ENCODE data around the gene HECW1. TPM values are rescaled to one million over a fixed set of nuclear protein-coding genes. Genes with fewer than 3 reads are reported as not detected.

Gene HECW1
- total RNA-seq, 2 donors from 2014 or later, result 0.24 TPM; not detected in 1

- intact Hi-C loops (cut with DNase I), result no loop called here
Measured at GRCh38 chr7:43379210-43379609, 266.8 kb downstream of the HECW1 start.

GRCh38 chr7:43384616-43385308, 272.3 kb downstream of the HECW1 start:
- intact Hi-C loops (cut with DNase I), result no loop called here
- no peak for DNase-seq (ENCODE audit: low spot score)

More at GRCh38 chr7:43379210-43379609, 266.8 kb downstream of the HECW1 start:
- DNase-seq (ENCODE audit: low spot score), result no peak

GRCh38 chr7:43385309-43385680, 272.8 kb downstream of the HECW1 start:
- intact Hi-C loops (cut with DNase I), result no loop called here
- no peak for DNase-seq (ENCODE audit: low spot score)

- no peak for DNase-seq (ENCODE audit: low spot score)
- intact Hi-C loops (cut with DNase I), result no loop called here
Measured at GRCh38 chr7:43385856-43386255, 273.4 kb downstream of the HECW1 start.

- intact Hi-C loops (cut with DNase I), result no loop called here
- no peak for DNase-seq (ENCODE audit: low spot score)
Measured at GRCh38 chr7:43387932-43388331, 275.5 kb downstream of the HECW1 start.

GRCh38 chr7:43390576-43390975, 278.1 kb downstream of the HECW1 start:
- intact Hi-C loops (cut with DNase I), result no loop called here
- no peak for DNase-seq (ENCODE audit: low spot score)

- no peak for DNase-seq (ENCODE audit: low spot score)
- intact Hi-C loops (cut with DNase I), result no loop called here
Measured at GRCh38 chr7:43391518-43391917, 279.1 kb downstream of the HECW1 start.

GRCh38 chr7:43392638-43393330, 280.3 kb downstream of the HECW1 start:
- no peak for DNase-seq (ENCODE audit: low spot score)
- intact Hi-C loops (cut with DNase I), result no loop called here

- intact Hi-C loops (cut with DNase I), result no loop called here
- no peak for DNase-seq (ENCODE audit: low spot score)
Measured at GRCh38 chr7:43394441-43395130, 282.1 kb downstream of the HECW1 start.

GRCh38 chr7:43395351-43395750, 282.9 kb downstream of the HECW1 start:
- intact Hi-C loops (cut with DNase I), result no loop called here
- no peak for DNase-seq (ENCODE audit: low spot score)

- intact Hi-C loops (cut with DNase I), result no loop called here
- no peak for DNase-seq (ENCODE audit: low spot score)
Measured at GRCh38 chr7:43396187-43396740, 283.8 kb downstream of the HECW1 start.

- no peak for DNase-seq (ENCODE audit: low spot score)
- intact Hi-C loops (cut with DNase I), result no loop called here
Measured at GRCh38 chr7:43398831-43399230, 286.4 kb downstream of the HECW1 start.

GRCh38 chr7:43405948-43406347, 293.5 kb downstream of the HECW1 start:
- intact Hi-C loops (cut with DNase I), result no loop called here
- DNase-seq (ENCODE audit: low spot score), result no peak

- intact Hi-C loops (cut with DNase I), result no loop called here
- DNase-seq (ENCODE audit: low spot score), result no peak
Measured at GRCh38 chr7:43406961-43407360, 294.5 kb downstream of the HECW1 start.

GRCh38 chr7:43408981-43409380, 296.5 kb downstream of the HECW1 start:
- no peak for DNase-seq (ENCODE audit: low spot score)
- intact Hi-C loops (cut with DNase I), result no loop called here

- intact Hi-C loops (cut with DNase I), result no loop called here
Measured at GRCh38 chr7:43417455-43417854, 305.0 kb downstream of the HECW1 start.

GRCh38 chr7:43430411-43430810, 318.0 kb downstream of the HECW1 start:
- intact Hi-C loops (cut with DNase I), result no loop called here
- no peak for DNase-seq (ENCODE audit: low spot score)

More at GRCh38 chr7:43417455-43417854, 305.0 kb downstream of the HECW1 start:
- DNase-seq (ENCODE audit: low spot score), result no peak

GRCh38 chr7:43431020-43431595, 318.7 kb downstream of the HECW1 start:
- intact Hi-C loops (cut with DNase I), result no loop called here
- no peak for DNase-seq (ENCODE audit: low spot score)

- DNase-seq (ENCODE audit: low spot score), result no peak
- intact Hi-C loops (cut with DNase I), result no loop called here
Measured at GRCh38 chr7:43433639-43434038, 321.2 kb downstream of the HECW1 start.

- intact Hi-C loops (cut with DNase I), result no loop called here
- no peak for DNase-seq (ENCODE audit: low spot score)
Measured at GRCh38 chr7:43437001-43437400, 324.6 kb downstream of the HECW1 start.
